ENCODE measurements around the gene MSH4.

The MSH4 gene

DNA sequence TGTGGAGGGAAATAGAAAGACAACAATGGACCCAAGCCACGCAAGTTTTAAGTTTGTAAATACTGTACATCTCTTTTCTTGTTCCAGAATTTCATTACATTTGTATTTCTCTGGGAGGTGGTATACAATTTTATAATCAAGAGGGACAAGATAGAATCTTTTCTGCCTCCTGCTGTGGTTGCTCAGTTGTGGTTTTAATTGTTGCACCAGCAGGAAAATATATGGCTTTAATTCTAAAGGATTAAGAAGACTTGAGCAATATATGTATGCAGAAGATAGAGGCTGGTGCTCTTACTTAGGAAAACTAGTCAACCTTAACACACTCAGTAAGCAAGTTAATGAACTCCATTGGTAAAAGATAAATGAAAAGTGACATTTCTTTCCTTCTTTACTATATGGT, 155.3 kb downstream of the MSH4 start:
- DNase-seq (ENCODE audit: low spot score): no peak
- no peak overlapping the region for H3K27ac ChIP-seq
- ChIA-PET POLR2A (ENCODE audit: low non-redundant PET) (no interaction called here), CTCF (no interaction called here)
- no peak for TF ChIP-seq CTCF (conservative IDR thresholded peaks at IDR 0.05; ENCODE audit: low read depth)

DNA sequence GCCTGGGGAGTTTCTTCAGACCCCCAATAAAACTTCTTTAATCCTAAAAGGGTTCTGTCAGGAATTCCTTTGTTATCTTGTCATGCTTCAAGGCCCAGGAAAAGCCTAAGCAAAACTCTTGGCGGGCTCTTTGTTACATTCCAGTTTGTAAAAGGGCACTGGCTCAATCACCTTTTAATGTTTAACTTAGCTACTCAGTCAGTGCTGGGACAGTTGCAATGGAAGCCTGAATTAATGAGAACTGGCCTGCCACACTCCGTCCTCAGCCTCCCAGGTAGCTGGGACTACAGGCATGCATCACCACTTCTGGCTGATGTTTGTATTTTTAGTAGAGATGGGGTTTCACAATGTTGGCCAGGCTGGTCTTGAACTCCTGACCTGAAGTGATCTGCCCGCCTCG, 156.8 kb downstream of the MSH4 start:
- no peak overlapping the region for H3K27ac ChIP-seq
- ChIA-PET CTCF (no interaction called here), POLR2A (ENCODE audit: low non-redundant PET) (no interaction called here)
- no peak for DNase-seq (ENCODE audit: low spot score)
- TF ChIP-seq CTCF (conservative IDR thresholded peaks at IDR 0.05; ENCODE audit: low read depth): no peak

- ChIA-PET POLR2A (ENCODE audit: low non-redundant PET) (no interaction called here), CTCF (no interaction called here)
- peak; percentile 20 for DNase-seq (ENCODE audit: low spot score)
- no peak overlapping the region for H3K27ac ChIP-seq
- no peak for TF ChIP-seq CTCF (conservative IDR thresholded peaks at IDR 0.05; ENCODE audit: low read depth)
Measured at GRCh38 chr1:75954586-75954985, 157.9 kb downstream of the MSH4 start.
